ENCODE results near the gene NTSR1.

Gene NTSR1

DNA sequence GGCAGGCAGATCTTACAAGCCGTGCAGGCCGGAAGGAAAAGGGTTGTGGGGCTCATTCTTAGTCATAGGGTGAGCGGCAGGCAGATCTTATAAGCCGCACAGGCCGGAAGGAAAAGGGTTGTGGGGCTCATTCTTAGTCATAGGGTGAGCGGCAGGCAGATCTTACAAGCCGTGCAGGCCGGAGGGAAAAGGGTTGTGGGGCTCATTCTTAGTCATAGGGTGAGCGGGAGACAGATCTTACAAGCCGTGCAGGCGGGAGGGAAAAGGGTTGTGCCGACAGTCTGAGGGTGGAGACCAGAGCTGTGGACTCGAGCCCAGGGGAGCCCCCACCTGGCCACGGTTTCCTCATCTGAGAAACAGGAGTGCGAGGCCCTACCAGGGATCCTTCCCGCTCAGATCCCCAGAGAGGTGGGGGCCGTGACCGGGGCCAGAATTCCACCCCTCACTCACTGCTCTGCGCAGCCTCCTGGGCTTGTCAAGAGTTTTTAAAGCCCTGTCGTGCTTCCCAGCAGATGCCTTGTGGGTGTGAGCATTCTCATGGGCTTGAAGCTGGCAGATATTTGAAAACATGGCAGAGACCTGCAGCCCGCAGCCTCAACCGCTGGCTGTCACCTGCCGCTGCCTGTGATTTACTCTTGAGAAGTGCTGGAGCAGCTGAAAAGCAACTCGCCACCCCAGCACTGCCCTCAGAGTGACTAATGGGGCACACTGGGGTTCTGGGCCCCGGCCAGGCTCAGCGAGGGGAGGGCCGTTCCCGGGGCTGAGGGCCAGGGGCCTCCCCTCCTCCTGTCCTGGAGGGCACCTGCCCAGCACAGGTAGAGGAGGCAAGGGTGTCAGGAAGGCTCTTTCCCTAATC is 31.9 kb downstream of the NTSR1 start:
- peak; percentile 18 for DNase-seq (ENCODE audit: low read depth, low spot score)

DNA sequence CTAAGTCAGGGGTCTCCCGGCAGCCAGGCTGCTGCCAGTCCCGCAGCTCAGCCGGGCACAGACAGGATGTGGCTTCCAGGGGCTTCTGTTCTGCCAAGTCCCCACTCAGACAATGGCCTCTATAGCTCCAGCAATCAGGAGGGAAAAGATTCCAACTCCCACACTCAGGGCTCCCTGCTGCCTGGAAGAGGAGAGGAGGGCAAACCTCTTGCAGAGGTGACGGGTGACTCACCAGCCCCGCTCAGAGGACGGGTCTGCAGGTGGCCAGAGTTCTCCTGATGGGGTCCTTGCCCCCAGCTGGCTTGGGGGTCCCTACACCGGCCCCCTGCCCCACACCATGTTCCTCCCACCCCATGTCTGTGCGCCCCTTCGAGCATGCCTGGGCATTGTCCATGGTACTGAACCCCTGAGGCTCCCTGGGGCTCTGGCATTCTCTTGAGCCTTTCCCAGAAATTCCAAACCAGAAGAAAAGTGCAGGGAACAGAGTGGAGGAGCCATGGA is 32.6 kb downstream of the NTSR1 start:
- no peak for DNase-seq (ENCODE audit: low read depth, low spot score)

DNA sequence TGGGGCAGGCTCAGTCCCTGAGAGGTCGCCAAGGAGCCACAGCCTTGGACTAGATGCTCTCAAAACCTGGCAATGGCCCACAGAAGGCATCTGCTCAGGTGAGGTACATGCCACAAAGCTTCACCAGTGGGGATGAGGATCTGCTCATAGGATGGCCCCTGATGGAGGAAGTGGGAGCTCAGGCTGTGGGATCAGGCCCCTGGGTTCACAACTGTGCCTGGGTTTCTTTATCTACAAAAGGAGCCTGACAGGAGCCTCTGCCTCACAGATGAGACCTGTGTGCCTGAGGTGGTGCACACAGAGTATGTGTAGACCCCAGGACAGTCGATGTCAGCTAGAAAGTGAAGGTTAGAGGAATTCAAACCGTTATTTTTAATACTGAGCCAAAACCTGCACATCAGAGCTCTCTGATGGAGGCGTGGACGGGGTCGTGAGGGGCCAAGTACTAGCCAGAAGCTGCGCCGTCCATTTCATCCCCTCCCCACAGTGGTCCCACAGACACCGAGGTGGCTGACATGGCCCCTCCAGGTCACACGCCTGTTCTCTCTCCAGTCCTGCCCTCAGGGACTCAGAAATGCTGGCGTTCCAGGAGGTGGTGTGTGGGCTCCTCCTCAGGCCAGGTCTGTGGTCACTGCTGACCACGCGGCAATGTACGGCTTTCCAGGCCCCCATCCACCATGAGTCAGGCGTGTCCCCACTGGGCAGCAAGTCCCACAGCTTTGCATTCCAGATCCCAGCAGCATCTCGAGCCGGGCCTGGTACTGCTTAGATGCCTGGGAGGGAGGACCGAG is 33.3 kb downstream of the NTSR1 start:
- DNase-seq (ENCODE audit: low read depth, low spot score), result no peak

DNA sequence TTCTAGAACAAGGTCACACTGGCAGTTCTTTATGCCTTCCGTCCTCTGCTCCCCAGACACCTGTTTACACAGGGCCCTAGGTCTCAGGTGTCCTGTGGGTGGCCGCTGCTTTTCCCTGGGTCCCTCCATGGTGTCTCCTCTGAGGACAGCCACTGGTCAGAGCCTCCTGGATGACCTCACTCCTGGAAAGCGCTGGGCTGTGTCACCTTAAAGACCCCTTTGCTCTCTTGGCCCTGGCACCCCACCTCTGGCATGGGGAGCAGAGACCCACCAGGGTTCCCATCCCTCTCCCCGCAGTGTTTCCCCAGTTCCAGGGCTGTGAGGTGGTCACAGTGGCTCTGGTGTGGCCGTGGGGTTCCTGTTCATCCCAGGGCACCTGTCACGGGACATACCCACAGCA is 33.9 kb downstream of the NTSR1 start:
- DNase-seq (ENCODE audit: low read depth, low spot score), result no peak

DNA sequence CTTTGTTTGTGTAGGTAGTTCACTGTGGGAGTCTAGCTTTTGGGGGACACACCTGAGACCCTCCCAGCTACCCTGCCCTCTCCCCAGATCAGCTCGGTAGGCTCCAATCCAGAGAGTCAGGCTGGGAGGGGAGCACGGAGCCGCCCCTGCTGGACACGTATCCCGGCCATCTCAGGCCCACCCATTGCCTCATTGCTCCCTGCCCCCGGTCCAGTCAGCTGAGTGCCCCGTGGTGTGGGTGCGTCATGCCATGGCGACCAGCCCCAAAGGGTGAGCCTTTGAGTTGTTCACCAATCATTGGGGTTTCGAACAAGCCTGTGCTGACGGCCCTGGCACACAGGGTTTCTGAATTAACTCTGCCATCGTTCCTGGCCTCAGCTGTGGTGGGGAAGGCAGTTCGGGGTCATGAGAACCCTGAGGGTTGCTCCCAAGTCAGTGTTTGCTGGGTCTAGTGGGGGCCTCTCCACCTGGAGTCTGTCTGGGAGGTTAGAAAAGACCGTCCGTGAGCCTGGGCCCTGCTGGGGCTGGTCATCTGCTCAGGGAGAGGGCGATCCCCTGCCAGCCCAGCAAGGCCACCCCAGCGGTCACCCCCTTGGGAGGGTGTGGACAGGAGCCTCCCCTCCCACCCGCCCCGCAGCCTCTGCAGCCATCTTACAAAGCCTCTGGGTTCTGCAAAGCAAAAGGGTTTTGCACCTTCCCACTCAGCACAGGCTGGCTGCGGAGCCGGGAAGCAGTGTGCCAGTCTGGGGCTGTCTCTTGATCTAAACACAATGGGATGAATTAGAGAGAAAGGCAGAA is 34.5 kb downstream of the NTSR1 start:
- no peak for DNase-seq (ENCODE audit: low read depth, low spot score)

DNA sequence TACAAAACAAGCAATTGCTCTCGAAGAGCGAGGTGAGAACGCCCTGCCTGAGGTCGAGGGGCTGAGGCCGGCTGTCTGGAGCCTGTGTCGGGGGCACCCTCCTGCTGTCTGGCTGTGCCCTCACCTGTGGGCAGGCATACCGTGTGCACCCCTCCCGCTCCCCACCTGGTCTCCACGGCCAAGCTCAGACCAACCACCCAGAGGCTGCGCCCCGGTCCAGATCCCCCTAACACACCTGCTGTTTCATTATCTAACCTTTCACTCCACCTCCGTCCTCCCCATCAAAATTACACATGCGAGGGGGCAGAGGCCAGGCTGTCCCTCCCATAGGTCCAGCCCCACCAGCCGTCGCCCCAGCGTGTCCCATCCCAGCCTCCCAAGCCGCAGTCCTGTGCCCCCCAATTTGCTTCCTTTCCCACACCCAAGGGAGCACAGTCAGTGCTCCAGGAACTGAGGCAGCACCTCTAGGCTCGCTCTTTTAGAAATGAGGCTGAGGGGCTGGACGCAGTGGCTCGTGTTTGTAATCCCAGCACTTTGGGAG is 35.2 kb downstream of the NTSR1 start:
- DNase-seq (ENCODE audit: low read depth, low spot score), result no peak

DNA sequence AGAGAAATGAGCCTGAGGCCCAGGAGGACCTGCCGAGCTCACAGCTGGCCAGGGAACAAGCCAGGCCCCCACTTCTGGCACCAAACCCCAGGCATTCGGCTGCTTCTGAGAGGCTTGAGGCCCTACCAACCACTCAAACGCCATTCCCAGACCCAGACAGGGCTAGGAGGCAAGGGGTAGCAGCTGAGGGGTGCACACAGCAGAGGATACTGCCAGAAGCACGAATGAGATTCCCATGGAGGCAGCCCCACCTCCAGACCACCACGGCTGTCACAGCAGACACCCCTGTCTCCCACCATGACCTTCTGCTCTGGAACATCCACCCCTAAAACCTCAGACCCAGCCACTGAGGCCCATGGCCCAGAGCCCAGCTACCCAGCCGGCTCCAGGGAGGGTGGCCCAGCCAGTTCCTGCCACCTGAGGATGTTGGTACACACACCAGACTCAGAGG is 36.1 kb downstream of the NTSR1 start:
- no peak for DNase-seq (ENCODE audit: low read depth, low spot score)

DNA sequence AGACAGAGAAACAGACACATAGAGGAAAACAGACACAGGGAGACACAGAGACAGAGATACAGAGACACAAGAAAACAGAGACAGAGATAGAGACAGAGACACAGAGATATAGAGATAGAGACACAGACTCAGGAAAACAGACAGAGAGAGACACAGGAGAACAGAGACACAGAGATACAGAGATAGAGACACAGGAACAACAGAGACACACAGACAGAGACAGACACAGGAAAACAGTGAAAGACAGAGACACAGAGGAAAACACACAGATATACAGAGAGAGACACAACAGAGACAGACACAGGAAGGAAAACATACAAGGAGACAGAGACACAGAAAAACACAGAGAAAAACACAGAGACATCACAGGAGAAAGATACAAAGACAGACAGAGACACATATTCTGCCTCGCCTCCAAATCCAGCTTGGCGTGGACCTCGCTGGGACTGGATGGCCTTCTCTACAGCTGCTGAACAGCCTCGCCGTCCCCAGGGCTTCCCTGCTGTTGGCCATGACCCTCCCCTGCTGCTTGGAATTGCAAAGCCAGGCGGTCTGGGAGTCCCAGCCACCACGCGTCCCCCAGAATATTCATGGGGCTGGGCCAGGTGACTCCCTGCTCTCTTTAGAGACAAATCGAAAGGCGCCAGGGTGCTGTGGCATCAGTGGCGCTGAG is 36.8 kb downstream of the NTSR1 start:
- no peak for DNase-seq (ENCODE audit: low read depth, low spot score)

DNA sequence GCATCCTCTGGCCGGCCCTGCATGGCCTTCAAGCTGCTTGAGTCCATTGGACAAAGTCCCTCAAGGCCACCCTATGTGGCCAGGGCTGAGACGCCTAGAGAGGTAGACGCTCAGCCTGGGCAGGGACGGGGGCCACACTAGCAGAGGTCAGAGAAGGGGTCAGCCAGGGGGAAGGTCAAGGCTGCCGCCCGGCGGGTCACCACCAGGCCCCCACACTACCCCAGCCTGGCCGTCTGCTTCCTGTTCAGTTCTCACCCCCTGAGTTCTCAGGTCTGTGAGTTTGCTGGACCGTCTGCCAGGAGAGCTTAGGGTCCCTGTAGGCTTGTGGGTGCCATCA is 37.3 kb downstream of the NTSR1 start:
- DNase-seq (ENCODE audit: low read depth, low spot score), result no peak

DNA sequence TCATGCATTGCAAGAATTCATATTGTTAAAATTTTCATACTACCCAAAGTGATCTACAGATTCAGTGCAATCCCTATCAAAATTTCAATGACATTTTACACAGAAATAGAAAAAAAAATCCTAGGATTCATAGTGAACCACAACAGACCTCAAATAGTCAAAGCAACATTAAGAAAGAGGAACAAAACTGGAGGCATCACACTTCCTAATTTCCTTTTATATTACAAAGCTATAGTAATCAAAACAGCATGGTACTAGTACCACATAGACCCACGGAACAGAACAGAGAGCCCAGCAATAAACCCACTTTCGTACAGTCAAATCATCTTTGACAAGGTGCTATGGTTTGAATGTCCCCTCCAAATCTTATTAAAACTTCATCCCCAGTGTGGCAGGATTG is 39.7 kb downstream of the NTSR1 start:
- DNase-seq (ENCODE audit: low read depth, low spot score), result no peak

DNA sequence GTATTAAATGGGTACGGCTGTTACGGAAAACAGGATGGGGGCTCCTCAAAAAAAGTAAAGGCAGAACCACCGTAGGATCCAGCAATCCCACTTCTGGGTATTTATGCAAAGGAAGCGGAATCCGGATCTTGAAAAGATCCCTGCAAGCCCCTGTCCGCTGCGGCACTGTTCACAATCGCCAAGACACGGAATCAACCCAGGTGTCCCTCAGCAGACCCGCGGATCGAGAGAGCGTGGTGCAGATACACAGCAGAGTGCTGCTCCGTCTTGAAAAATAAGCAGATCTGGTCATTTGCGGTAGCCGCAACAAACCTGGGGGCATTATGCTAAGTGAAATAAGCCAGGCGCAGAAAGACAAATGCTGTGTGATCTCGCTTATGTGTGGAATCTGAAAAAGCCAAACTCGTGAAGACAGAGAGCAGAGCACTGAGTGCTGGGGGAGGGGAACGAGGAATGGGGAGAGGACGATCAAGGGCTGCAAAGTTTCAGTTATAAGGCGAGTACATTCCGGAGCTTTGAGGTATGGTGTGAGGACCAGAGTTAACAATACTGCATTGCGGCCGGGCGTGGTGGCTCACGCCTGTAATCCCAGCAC is 41.3 kb downstream of the NTSR1 start:
- DNase-seq (ENCODE audit: low read depth, low spot score), result no peak

DNA sequence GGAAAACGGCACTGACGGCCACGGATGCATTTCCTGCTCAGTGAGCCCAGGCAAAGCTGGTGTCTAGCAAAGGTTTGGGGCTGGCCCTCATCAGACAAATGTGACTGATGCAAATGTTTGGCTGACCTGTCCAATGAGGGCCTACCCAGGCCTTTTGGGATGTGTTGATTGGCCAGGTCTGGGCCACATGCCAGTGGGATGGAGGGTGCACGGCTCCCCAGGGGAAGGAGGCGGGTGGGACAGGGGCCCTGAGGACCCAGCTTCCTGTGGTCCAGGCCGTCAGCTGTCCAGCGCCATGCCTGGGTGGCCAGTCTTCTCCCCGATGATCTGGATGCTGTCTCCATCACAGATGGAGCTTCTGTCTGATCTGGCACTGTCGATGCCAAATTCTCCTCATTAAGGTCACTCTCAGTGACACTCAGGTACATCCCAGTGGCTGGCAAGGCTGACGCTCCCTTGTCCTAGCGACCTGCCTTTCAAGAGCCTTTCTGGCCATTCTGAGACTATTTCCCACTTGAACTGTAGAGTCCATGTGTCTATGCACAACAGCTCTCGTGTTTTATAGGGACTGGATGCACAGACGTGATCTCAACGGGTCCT is 43.0 kb downstream of the NTSR1 start:
- DNase-seq (ENCODE audit: low read depth, low spot score), result no peak

DNA sequence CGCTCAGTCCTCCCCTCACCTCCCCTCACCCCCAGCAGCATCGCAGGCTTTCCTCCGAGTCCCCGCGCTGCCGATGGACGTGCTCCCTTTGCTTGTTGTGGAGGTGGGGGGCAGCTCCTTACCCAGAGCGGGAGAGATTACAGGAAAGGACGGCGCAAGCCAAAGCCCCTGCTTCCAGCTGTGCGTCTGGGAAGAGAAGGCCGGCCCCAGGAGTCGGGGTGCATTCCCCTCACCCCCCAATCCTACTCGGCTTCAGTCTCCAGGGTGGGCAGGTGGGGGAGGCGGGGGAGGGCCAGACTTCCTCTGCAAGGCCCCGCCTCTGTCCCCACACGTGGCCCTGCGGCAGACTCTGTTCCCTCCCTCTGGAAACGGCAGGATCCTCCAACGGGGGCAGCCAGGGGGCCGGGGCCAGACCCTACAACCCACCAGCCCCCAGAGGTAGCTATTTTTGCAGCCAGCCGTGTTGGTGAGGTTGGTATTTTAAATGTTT is 43.6 kb downstream of the NTSR1 start:
- no peak for DNase-seq (ENCODE audit: low read depth, low spot score)

DNA sequence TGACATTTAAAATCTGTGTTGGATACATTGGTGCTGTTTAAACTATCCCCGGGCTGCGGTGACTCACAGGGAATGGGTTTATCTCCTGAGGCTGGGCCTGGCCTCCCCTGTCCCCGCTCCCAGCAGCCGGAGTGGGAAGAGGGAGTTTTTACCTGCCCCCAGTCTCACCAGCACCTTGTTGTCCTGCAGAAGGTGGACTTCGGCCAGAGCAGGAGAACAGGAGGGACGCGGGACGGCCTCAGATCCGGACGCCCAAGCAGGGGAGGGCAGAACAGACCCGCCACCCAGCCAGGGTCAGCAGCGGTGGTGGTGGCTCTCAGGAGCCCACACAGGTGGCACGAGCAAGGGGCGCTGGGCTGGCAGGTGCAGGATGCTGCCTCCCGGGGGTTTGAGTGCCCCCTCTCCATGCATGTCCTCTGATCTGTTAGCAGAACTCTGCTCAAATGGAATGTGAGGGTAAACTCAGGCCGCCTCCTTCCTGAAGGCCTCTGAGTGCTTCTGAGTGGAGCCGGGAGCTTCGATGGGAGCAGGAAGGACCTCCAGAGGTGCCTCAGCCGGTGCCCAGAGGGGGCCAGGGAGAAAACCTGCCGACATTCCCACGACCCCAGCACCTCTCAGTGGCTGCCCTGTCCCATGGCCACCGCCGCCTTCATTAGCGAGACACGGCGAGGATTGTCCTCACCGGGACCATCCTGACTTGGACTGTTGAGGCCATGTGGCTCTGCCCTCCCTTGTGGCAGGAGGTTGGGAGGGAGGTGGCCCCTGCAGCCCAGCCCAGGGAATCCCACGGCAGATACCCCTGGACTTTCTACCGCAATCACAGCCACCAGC is 44.2 kb downstream of the NTSR1 start:
- DNase-seq (ENCODE audit: low read depth, low spot score), result no peak

DNA sequence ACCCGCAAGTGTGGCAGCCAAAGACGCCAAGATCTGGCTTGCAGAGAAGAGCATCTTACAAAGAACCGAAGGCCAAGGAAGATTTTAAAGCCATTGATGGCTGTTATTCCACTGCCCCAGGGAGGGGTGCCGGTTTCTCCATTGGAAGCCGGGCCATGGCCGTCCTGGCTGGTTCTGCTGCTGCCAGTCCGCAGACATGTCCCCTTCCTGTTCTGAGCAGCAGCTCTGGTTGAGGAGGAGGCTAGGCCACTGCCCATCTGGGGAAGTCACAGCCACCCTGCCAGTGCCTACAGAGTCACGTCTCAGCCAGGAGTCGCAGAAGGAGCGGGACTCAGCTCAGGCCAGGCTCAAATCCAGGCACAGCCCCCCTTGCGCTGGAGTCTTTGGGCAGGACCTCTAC is 45.0 kb downstream of the NTSR1 start:
- DNase-seq (ENCODE audit: low read depth, low spot score), result no peak

DNA sequence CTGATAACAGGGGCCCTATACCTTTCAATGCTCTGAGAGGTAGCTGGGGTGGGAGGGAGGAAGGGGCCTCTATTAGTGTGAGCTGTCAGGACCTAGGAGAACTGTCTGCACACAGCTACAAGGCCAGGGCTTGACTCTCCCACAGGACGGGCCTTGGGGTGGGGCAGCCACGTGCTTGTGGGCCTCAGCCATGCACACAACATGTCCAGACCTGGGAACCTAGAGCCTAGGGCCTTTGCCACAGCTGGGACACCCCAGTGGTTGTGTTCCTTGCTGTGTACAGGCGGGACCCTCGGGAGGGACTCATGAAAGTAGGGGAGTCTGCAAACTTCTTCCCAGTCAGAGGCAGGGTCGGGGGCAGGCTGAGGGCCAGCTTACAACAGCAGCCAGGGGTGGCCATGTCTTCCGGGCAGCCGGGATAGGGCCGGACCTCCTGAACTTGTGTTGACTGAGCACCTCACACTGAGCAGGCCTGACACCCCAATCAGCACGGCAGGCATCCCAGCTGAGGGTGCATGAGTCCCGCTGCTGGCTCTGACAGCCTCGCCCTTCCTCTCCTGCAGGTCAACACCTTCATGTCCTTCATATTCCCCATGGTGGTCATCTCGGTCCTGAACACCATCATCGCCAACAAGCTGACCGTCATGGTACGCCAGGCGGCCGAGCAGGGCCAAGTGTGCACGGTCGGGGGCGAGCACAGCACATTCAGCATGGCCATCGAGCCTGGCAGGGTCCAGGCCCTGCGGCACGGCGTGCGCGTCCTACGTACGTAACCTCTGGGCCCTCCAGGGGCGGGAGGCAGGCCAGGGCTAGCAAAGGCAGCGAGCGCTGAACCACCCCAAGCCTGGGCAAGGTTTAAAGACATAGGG is 45.7 kb downstream of the NTSR1 start:
- no peak for DNase-seq (ENCODE audit: low read depth, low spot score)

DNA sequence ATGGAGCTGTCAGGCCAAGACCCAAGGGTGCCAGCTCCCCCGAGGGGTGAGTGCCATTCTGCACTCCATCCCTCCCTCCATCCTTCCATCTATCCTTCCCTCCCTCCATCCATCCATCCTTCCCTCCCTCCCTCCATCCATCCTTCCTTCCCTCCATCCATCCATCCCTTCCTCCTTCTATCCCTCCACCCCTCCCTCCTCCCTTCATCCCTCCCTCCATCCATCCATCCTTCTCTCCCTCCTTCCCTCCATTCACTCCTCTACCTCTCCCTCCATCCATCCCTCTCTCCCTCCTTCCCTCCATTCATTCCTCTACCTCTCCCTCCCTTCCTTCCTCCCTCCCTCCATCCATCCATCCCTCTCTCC is 46.3 kb downstream of the NTSR1 start:
- no peak for DNase-seq (ENCODE audit: low read depth, low spot score)

Measured in smooth muscle cell of the brain vasculature (primary cell).